COLO829 (cell line): ENCODE results near the gene PIP4K2C.

Experiments used
- DNase-seq: peaks from one replicate; pipeline ENCODE4 v3.0.0; 2012; ENCODE audit warnings: low spot score

PIP4K2C gene

DNA sequence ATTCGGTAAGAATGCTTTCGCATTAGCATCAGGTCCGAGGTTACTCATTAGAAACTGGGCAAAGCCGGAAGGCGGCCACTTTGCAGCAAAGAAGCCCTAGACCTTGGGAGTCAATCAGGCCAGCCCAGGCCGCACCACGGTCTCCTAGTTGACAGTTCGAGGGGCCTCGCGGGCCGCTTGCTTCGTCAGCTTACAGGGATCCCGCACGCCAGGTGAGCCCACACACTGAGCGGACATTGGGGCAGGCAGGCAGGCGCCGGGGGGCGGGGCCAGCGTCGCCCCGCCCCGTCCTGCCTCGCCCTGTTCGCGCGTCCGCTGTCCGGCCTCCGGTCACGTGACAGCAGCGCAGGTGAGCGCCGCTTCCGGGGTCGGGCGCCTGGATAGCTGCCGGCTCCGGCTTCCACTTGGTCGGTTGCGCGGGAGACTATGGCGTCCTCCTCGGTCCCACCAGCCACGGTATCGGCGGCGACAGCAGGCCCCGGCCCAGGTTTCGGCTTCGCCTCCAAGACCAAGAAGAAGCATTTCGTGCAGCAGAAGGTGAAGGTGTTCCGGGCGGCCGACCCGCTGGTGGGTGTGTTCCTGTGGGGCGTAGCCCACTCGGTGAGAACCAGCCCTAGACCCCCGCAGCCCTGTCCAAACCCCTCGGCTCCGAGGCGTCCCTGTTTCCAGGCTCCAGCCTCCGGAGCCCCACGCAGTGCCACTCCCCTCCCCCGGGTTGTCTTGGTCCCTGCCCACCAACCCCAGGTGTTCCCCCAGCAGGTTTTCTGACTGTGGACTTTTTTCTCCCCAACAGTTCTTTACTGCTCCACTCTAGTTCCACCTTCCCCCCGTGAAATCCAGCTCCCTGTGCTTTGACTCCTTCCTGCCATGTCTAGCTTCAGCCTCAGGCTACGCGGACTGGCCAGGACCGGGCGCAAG, at the start of gene PIP4K2C:
TSS of gene PIP4K2C (plus strand) at position 329 of the 918 bp plus-strand sequence. CDS start at position 427, 98 bp downstream.
- peak; percentile 37 for DNase-seq

DNA sequence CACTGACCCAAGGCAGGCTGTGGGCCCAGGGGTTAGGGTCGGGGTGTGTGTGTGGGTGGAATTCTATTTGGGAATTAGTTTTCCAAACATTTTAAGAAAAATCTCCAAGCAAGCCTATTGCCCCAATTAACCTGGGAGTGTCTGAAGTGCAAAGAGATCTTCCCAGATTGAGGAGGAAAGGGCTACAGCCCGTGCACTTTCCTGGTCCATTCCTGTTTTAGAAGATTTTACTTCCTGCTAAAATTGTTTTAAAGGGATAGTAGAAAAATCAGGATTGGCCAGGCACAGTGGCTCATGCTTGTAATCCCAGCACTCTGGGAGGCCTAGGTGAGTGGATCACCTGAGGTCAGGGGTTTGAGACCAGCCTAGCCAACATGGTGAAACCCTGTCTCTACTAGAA, 49.3 kb upstream of the PIP4K2C start:
- DNase-seq, result no peak

DNA sequence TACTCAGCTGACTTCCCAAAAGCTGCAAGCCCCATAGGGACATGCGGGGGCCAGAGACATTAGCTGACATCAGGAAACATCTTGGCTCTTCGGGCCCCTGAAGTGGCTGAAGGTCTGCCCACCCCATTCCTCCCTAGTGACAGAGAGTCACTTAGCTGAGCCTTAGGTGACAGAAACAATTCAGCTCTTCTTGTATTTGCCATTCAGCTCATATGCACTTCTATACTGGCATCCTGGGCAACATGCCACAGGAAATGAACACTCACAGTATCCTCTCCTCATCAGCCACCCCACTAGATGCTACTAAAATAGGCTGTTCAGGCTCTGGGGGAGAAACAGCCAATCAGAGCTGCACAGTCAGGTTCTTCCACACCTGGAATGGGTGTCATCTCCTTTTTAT, 47.4 kb upstream of the PIP4K2C start:
- no peak for DNase-seq

DNA sequence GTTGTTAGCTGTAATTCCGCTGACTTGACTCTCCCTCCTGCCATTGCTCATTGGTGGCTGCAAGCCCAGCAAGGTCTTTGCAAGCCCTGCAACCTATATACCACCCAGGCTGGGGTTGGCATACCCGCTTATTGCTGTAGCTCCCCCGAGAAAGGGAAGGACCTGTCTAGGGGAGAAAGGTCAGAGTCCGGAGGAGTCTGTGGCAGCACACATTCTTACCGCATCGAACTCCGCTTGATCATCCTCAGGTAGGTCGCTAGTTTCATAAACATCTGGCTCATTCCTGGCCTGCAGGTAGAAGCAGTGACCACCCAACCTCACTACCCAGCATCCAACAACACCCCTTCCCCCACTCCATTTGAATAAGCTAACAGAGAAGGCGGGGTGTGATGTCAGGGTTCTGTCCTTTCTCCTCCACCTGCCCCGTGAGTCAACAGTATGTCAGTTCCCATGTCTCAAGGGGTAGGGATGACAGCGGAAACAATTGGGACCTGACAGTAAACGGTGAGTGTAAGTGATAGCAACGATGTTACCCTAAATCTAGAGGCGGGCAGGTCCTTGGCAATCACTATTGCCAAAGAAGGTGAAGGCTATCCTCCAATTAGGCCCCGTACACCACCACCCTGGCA, 45.1 kb upstream of the PIP4K2C start:
- no peak for DNase-seq

DNA sequence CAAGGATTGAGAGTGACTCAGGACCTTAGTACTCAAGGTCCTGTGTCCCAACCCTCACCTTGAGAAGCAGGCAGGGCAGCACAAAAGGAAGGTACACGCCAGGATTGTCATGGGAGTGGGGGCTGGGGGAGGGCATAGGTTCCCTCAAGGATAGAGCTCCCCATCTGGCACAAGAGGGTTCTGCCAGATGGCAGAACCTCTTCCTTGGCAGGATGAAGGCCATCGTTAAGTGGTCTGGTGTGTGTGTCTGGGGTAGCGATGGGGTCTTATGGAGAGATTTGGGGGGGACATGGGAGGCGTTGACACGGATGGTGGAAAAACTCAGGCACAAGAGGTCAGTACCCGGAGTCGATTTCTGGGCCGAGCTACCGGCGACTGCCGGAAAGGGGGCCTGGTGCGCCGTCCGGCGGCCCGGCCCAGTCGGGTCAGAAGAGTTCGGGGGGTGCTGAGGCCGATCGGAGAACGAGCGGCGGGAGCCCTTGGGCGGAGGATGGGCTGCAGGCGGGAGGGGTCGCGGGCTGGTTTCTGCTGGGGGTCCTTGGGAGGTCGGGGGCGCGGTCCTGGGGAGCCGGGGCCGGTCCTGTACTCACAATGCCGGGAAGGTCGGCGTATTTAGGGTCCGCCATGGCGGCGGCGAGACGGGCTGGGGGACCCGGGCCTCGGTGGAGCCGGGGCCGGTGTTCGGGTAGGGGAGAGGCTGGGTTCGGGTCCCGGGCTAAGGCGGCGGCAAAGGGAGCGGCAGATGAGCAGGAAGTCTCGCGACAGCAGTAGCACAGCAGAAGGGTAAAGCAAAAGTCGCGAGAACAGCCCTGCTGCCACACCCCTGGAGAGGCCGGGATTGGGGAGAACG, 44.3 kb upstream of the PIP4K2C start, which contains the start of gene DCTN2:
TSS of gene DCTN2 (minus strand) at position 755 of the 850 bp plus-strand sequence. CDS start at position 626, 129 bp downstream.
- DNase-seq, result peak; percentile 99

DNA sequence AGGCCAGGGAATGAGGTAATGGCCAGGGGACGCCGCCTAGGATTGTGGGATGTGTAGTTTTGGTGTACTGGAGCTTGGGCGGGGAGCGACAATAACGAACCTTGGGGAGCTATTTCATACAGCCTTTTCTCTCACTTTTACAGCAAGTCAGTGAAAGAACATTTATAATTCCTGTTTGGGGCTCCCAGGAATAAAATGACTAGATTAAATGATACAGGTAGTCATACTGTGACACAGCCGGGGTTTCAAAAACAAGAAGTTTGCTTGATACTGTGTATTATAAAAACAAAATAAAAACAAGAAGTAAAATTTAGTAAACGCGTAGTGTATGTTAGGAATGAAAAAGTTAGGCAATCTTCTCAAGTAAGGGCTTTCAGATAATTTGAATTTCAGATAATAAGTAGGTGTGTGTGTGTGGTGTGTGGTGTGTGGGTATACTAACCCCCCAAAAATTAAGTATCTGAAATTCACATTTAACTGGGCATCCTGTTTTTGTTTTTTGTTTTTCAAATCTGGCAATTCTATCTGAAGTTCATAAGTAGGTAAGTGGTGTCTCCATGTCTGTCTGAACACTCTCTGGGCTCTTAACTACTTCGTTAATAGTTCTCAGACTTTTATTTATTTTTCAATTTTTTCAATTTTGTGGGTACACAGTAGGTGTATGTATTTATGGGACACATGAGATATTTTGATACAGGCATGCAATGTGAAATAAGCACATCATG, 43.5 kb upstream of the PIP4K2C start:
- no peak for DNase-seq

DNA sequence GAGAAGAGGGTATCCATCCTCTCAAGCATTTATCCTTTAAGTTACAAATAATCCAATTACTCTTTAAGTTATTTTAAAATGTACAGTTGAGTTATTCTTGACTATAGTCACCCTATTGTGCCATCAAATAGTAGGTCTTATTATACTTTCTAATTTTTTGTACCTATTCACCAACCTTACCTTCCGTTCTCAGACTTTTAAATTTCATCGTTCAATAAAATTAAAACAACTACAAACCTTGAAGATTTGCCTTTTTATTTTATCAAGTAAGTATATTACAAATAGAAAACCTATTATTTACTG, 43.0 kb upstream of the PIP4K2C start:
- DNase-seq, result no peak

DNA sequence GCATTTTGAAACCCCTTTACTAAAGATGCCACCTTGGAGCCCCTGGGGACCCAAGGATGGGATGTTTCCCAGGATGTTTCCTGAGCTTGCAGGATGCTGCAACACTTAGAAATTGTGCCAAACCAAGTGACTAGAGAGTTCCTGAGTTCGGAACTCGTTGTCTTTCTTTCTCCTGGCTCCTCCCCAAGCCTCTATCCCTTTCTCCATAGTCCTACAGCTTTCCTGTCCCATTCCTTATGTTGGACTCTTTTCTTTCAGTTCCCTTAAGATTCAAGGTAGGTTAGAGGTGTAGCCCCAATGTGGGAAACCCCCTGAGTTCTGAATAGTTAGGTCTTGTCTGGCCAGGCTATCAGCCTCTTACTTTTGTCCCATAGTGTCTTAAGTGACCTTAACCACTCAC, 42.5 kb upstream of the PIP4K2C start:
- DNase-seq, result no peak

DNA sequence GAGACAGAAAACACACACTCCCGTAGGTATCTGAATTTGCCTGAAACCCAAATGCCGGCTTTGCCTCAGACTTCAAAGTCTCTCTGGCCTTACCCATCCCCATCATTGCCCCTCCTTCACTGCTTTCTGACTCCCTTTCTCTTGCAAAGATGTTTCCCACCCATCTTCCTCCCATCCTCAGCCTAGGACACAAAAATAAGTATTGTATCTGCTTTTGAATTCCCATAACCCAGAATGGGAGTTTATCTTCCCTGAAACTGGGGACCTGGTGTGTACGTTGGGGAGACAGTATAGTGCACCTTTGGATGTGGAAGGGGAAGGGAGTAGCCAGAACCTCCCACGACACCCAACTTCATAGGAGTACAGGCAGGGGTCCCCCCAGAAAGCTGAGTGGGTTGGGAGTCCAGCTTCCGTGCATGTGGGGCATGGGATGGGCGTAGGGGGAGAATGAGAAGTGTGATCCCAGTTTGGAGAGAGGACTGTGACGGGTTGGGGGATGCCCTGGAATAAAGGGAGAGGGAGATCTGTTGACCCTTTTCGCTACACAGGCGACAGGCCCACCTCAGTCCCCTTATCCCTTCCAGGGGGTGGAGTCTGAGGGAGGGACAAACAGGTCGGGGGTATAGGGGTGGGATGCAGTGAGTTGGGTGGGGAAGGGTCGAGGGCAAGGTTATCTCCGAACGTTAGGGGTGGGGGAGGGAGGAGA, 41.6 kb upstream of the PIP4K2C start:
- DNase-seq, result no peak

DNA sequence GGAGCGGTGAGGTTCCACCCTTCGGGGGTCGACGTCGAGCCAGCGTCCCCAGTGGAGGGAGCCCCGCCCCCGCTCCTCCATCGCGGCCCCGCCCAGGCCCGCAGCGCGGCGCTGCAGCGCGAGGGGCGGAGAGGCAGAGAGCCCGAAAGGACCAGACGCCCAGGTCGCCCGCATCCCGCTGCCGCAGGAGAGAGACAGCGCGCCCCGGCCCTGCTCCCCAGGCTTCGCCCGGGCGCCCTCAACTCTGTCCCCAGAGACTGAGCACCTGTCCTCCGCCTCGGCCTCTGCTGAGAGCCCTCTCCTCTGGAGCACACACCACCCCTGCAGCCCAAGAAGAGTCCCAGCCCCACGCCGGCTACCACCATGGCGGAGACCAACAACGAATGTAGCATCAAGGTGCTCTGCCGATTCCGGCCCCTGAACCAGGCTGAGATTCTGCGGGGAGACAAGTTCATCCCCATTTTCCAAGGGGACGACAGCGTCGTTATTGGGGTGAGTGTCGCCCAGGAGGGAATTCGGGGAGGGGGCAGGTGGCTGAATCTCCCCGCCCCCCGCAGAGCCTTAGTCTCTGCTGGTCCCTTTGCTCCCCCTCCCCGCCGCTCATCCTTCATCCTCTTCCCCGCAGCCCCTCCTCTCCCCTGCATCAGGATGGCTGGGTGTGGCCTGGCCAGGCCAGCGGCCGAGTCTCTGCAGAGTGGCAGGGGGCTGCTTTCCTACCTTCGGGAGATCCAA, 40.9 kb upstream of the PIP4K2C start, which contains the start of gene KIF5A:
TSS of gene KIF5A (plus strand) at position 136 of the 732 bp plus-strand sequence. CDS start at position 364, 228 bp downstream.
- DNase-seq, result peak; percentile 28

DNA sequence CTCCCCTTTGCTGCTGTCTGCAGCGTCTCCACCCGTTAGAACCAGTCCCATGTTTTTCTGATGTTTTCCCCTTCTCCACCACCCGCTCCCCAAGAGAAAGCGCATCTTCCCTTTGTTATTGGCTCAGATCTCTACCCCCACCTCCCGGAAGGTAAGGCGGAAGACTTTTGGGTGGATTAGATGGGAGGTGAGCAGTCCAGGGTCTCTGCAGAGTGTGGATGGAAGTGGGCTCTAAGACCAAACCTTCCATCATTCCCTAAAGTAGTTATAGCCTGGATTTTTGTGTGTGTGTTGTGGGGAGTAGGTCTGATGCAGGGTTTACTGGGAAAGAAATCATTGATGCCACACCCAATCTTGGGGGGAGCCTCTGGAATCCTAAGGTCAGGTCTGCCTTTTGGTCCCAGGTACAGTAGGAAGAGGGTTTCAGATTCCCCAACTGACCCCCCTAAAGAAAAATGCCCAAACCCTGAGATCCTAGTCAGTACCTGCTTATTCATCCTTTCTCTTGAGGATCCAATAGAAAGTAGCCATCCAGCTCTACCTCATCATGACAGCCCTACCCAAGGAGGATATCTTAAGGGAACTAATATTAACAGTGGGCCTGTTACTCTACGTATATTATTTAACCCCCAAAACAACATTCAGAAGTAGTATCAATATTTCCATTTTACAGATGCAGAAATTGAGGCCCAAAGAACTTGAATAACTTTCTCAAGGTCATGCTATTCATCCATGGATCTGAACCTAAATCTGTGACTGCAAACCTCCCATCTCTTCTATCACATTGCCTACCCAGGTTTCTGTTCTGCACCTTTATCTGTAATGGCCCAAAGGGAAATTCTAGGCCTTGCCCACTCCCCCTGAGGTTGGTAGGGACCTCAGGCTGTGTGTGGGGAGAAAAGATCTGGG, 40.1 kb upstream of the PIP4K2C start:
- DNase-seq, result no peak

DNA sequence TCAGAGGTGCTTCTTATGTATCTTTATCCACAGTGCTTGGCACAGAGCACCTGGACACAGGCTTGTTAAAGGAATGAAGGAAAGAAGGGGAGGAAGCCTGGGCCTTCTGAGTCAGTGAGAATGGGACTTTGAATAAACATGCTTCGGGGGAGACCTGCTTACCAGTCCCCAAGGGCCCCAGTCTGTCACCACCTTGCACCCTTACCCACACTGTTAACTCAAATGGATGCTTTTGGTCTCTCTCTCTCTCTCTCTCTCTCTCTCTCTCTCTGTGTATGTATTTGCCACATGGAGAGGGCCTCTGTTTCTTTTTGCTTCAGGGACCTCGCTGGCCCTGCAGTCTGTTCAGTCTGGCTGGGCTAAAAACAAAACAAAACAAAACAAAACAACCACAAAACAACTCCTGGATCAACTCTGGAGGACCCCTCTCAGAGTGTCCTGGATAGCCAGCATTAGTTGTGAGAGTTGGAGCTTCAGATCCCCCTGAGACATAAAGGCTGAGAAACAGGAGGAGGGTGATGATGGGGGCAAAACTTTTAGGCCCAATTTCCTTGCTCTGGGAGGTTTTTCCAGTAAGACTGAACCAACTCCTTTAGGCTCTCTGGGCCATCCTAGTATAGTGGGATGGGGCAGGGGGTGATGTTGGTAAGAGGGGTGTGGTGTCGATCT, 39.2 kb upstream of the PIP4K2C start:
- no peak for DNase-seq

DNA sequence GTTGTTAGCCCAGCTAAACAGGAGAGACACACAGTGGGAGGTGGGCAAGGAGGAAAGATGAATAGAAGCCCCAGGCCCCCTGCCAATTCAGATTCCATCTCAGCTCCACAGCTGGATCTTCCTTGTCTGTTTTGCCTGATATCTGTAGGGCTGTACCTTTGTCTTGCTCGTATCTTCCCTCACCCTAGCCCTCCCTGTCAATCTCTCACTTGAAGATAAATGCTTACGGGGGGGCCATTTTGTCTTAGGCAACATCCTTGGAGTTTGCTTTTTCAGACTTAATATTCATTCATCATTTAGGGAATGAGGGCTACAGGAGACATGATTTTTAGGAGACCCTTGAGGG, 38.7 kb upstream of the PIP4K2C start:
- no peak for DNase-seq

DNA sequence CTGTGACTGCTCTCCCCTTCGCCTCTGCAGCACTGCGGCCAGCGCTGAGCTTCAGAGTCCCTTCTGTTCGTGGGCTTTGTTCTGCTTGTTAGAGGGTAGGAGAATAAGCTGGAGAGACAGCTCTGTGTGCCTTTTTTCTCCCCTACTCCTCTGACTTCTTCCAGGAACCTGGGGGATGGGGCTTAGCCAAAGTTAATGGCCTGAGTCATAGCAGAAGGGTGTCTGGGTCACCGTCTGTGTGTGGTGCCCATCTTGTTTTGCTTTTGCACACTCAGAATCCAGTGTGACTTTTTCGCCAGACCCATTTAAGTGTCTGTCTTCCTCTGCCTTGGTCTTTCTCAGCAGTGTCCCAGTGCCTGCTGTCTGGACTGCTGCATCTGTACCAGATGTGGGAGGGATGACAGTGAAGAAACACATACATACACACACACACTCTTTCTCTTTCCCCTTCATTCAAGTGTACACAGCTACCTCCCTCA, 38.1 kb upstream of the PIP4K2C start:
- peak; percentile 14 for DNase-seq

DNA sequence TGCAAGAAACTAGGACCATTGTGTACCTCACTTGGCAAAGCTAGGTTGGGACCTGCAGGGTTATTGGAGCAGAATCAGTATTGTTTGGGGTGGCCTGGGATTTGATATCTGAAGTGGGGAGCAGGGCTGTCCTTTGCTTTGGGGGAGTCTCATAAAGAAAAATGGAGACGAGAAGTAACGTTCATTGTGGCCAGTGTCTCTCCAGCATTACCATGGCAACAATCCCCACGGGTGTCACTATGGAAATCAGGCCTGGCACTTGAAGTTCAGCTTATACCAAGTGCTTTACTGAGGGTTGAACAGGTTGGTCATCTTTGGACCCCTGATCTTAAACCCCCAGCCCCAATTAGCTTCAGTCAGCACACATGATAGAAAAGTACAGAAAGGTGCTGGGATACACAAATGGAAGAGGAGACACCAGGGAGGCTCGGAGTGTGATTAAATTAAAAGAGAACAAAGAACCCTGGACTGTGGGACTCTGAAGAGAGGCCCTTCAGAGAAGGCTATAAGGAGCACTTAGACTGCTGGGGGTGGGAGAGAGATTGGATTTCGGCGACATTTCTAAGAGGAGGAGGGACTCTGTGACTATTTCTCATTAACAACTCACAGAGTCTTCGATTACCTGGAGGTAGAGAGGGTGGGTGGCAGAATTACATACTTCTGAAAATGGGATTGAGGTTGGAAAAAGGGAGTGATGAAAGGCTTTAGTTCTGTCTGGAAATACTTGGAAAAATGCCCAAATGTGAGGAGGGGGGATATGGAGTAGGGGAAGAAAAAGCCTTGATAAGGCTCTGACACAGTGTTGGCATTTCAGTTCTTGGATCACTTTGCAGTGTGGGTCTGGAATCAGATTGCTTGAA, 37.4 kb upstream of the PIP4K2C start:
- no peak for DNase-seq

DNA sequence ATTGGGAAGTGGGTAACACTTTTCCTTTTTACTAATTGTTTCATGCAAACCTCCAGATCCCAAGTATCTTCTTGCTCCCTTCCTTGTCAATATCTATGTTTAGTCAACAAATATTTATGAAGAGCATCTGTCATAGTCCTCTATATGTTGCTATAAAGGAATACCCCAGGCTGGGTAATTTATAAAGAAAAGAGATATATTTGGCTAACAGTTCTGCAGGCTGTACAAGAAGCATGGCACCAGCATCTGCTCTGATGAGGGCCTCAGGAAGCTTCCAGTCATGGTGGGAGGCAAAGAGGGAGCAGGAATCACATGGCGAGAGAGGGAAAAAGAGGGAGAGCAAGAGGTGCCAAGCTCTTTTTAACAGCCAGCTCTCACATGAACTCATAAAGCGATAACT, 36.5 kb upstream of the PIP4K2C start:
- DNase-seq, result no peak

DNA sequence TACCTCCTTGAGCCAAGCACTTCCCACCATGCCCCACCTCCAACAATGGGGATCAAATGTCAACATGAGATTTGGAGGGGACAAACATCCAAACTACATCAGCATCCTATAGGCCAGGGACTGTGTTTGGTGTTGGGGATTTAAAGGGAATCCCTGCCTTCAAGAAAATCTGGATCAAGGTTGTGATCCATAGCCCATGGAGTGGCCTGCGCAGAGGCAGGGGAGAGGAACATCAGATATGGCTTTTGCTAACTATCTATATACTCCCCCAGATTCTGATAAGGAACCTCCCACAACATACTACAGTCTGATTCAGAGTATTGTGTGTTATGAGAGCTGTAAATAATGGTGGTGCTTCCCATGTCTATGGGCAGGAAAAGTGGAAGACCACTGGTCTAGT, 36.1 kb upstream of the PIP4K2C start:
- DNase-seq, result no peak

DNA sequence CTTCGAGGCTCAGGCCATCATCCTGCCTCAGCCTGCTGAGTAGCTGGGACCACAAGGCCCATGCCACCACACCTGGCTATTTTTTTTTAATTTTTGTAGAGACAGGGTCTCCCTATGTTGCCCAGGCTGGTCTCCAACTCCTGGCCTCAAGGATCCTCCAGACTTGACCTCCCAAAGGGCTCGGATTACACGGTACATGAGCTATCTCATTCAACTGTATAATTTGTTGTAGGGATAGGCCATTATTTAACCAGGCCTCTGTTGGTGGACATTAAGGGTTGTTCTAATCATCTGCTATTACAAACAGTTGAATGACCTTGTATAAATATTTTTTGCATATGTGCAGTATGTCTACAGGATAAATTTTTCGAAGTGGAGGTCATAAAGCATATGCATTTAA, 32.1 kb upstream of the PIP4K2C start:
- DNase-seq, result no peak
